SK-N-SH (cell line): ENCODE data around the gene OTOP2.

Experiments used
- EZH2phosphoT487 ChIP-seq: fragments of 200-600 bp; sonication (generic); IDR thresholded peaks from 2 replicates; pipeline ENCODE4 v1.6.1; 2017; ENCODE audit warnings: low read depth, mixed run types, mild to moderate bottlenecking, antibody characterized with exemption, moderate library complexity, borderline replicate concordance
- RAD21 ChIP-seq: IDR thresholded peaks from 2 replicates; pipeline ENCODE4 v1.6.1; 2012; ENCODE audit warnings: mild to moderate bottlenecking, low read length
- TAF1 ChIP-seq: IDR thresholded peaks from 2 replicates; pipeline ENCODE4 v1.6.1; 2012; ENCODE audit warnings: low read depth, mild to moderate bottlenecking, low read length, moderate library complexity, borderline replicate concordance
- TF ChIP-seq, protein P1 (sequence below): fragments of 200-600 bp; sonication (generic); IDR thresholded peaks from 2 replicates; pipeline ENCODE4 v1.6.1; 2017; ENCODE audit warnings: antibody characterized with exemption, mild to moderate bottlenecking, moderate library complexity

DNA sequence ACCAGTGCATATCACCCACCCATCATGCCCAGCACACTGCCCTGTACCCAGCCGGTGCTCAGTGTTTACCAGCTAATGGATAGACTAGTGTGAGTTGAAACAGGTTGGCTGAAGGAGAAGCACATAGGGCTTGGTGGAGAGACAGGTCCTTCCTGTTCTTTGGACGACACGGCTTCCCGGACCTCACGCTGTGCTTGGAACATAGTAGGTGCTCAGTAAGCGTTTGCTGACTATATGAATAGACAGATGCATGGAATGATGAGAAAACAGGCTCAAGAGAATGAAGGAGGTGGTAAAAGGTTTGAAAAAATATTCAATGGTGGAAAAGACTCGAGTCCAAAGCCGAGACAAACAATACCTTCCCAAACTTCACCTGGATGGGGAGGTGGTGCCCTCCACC is 23.9 kb upstream of the OTOP2 start:
- no peak for TF ChIP-seq RAD21
- TF ChIP-seq, protein P1, sequence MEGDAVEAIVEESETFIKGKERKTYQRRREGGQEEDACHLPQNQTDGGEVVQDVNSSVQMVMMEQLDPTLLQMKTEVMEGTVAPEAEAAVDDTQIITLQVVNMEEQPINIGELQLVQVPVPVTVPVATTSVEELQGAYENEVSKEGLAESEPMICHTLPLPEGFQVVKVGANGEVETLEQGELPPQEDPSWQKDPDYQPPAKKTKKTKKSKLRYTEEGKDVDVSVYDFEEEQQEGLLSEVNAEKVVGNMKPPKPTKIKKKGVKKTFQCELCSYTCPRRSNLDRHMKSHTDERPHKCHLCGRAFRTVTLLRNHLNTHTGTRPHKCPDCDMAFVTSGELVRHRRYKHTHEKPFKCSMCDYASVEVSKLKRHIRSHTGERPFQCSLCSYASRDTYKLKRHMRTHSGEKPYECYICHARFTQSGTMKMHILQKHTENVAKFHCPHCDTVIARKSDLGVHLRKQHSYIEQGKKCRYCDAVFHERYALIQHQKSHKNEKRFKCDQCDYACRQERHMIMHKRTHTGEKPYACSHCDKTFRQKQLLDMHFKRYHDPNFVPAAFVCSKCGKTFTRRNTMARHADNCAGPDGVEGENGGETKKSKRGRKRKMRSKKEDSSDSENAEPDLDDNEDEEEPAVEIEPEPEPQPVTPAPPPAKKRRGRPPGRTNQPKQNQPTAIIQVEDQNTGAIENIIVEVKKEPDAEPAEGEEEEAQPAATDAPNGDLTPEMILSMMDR: no peak
- TF ChIP-seq EZH2phosphoT487: no peak
- no peak for TF ChIP-seq TAF1
